K562 (cell line): Measurements from ENCODE around the gene POC1B. TPM values are rescaled to one million over a fixed set of nuclear protein-coding genes. Genes with fewer than 3 reads are reported as not detected.

Source experiments
- CTBP1 ChIP-seq: fragments of 450-650 bp; IDR thresholded peaks from 2 replicates; pipeline ENCODE4 v1.6.1; 2016; ENCODE audit warnings: borderline replicate concordance
- DACH1 ChIP-seq: fragments of 450-650 bp; IDR thresholded peaks from 2 replicates; pipeline ENCODE4 v1.6.1; 2018; ENCODE audit not compliant: partially characterized antibody
- ESRRA ChIP-seq: fragments of 450-650 bp; IDR thresholded peaks from 2 replicates; pipeline ENCODE4 v1.6.1; 2014; ENCODE audit warnings: low read depth, mild to moderate bottlenecking, moderate library complexity, borderline replicate concordance
- KHSRP ChIP-seq: fragments of 450-650 bp; IDR thresholded peaks from 2 replicates; pipeline ENCODE4 v1.6.1; 2017
- KLF10 ChIP-seq: fragments of 250-450 bp; sonication (Bioruptor Pico); IDR thresholded peaks from 2 replicates; pipeline ENCODE4 v1.6.1; 2021; ENCODE audit warnings: matching md5 sums
- MEF2A ChIP-seq: IDR thresholded peaks from 2 replicates; pipeline ENCODE4 v1.6.1; 2011; ENCODE audit warnings: low read depth, mild to moderate bottlenecking, low read length, moderate library complexity; ENCODE audit not compliant: control insufficient read depth
- NFYB ChIP-seq: IDR thresholded peaks from 2 replicates; pipeline ENCODE4 v1.6.1; 2011; ENCODE audit warnings: mild to moderate bottlenecking, moderate library complexity; ENCODE audit not compliant: insufficient read length; ENCODE audit errors: extremely low read depth
- PHF8 ChIP-seq: fragments of 200-600 bp; sonication (generic); IDR thresholded peaks from 2 replicates; pipeline ENCODE4 v1.6.1; 2012; ENCODE audit warnings: mixed run types, mild to moderate bottlenecking, inconsistent platforms, low read length, moderate library complexity, borderline replicate concordance
- PML ChIP-seq: IDR thresholded peaks from 2 replicates; pipeline ENCODE4 v1.6.1; 2012; ENCODE audit warnings: low read length, inconsistent platforms
- SP1 ChIP-seq: sonication (generic); formaldehyde crosslinking; IDR thresholded peaks from 2 replicates; pipeline ENCODE4 v1.8.1; 2022; ENCODE audit warnings: mild to moderate bottlenecking, missing genetic modification reagents
- SRF ChIP-seq, 2 experiments: fragments of 250-450, 450-650 bp in 1 of 2; sonication (Bioruptor Pico) in 1 of 2; sonication (generic) in 1 of 2; formaldehyde crosslinking; IDR thresholded peaks; 2 replicates each; pipeline versions ENCODE4 v1.5.0 to v1.5.1; 2020 to 2022; ENCODE audit warnings: mild to moderate bottlenecking in 1 of 2, missing genetic modification reagents in 1 of 2
- U2AF1 ChIP-seq: fragments of 200-400 bp; formaldehyde crosslinking; optimal IDR thresholded peaks from 2 replicates; pipeline ENCODE3; 2017; ENCODE audit warnings: mild to moderate bottlenecking, low read depth, low read length, moderate library complexity
- ZBTB17 ChIP-seq: fragments of 450-650 bp; formaldehyde crosslinking; IDR thresholded peaks from 2 replicates; pipeline ENCODE4 v1.4.0; 2020; ENCODE audit warnings: mild to moderate bottlenecking
- ZNF165 ChIP-seq: fragments of 250-450 bp; sonication (Bioruptor Pico); IDR thresholded peaks from 2 replicates; pipeline ENCODE4 v1.4.0; 2020; ENCODE audit warnings: borderline replicate concordance
- ZNF232 ChIP-seq: sonication (generic); formaldehyde crosslinking; IDR thresholded peaks from 2 replicates; pipeline ENCODE4 v1.8.0; 2022; ENCODE audit warnings: mild to moderate bottlenecking, missing genetic modification reagents
- polyA plus RNA-seq, 8 experiments: library from polyadenylated mRNA; depleted of rRNA in 4 of 8; stranded (reverse) in 5 of 8; unstranded in 3 of 8; fragments of >200 nt; fragmentation: Nextera tagmentation in 2 of 8; fragmentation: Illumina TruSeq in 1 of 8; extraction: Ambion mirVana in 2 of 8; extraction: Trizol in 1 of 8; gene quantifications; 2 replicates each; pipeline versions ENCODE4 v1.2.1 to v1.2.3, GENCODE V29; 2011 to 2014; ENCODE audit warnings: inconsistent platforms in 1 of 8, missing spikeins in 1 of 8
- total RNA-seq, 7 experiments: library from RNA; depleted of rRNA in 6 of 7; stranded (reverse); fragments of >200 nt in 6 of 7; fragmentation: Illumina TruSeq in 2 of 7; extraction: Trizol in 2 of 7; gene quantifications; 2 replicates each; pipeline versions ENCODE4 v1.2.1 to v1.2.3, GENCODE V29; 2011 to 2021; ENCODE audit warnings: low replicate concordance in 1 of 7
- TF ChIP-seq, protein P1 (sequence below), 2 experiments: fragments of 450-650 bp; IDR thresholded peaks; 2 replicates each; pipeline ENCODE4 v1.6.1; 2018; ENCODE audit warnings: mild to moderate bottlenecking in 2 of 2, low read depth in 1 of 2; ENCODE audit not compliant: partially characterized antibody in 2 of 2
- TF ChIP-seq, protein P2 (sequence below): sonication (generic); formaldehyde crosslinking; IDR thresholded peaks from 2 replicates; pipeline ENCODE4 v1.8.1; 2023; ENCODE audit warnings: mild to moderate bottlenecking, missing genetic modification reagents
- TF ChIP-seq, protein P3 (sequence below): sonication (generic); formaldehyde crosslinking; IDR thresholded peaks from 2 replicates; pipeline ENCODE4 v1.8.0; 2022; ENCODE audit warnings: mild to moderate bottlenecking, missing genetic modification reagents

The POC1B gene
- total and polyA plus RNA-seq, 9 of the 15 experiments (the other 6 are each of a cell fraction or from before 2014, with no cell fraction given): 4.5 to 16.1 (median 10.4) TPM

DNA sequence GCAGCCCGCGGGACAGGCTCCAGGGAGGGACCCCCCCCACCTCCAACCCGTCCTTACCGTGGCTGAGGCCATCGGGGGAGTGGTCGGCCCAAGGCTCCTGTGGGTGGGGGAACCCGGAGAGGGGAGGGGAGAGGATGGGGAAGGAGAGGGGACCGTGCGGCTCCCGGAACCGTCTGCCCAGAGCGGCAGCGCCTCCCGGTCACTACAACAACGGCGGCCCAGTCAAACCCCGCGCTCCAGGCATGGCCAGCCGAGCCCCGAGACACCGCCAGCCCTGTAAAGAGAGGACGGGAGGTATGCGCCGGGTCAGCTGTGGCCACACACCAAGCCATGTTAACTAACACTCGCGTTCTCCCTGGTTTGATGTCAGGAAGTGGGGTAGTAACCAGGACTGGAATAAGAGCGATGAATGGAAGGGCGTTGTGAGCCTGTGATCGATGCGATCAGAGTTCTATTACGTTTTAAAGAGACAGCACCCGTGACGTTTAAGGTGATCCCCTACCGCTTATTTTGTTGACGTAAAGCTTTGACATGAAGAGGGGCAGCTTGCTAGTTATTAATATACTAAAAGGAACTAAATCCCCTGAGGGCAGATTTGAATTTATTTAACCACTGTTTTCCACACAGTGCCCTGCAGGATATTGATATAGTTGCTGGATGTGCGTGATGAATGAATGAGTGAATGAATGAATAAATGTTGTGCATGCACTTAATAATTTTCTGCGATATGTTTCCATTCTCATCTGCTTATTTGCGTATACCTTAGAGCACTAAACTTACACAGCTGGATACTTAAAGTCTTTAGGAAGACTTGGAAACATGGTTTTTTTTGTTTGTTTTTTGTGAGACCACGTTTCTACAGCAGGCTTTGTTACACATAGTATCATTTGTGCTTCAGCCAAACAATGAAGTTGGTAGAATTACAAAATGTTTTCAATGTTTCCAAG lies at the start of gene POC1B (continued):
- TF ChIP-seq SP1 (CRISPR knock-in tag) (peak; percentile 77), CTBP1 (peak; percentile 82; the same call in 1 of the 2 replicates), NFYB (no peak), ZBTB17 (peak; percentile 100), PHF8 (peak; percentile 47; the same call in 1 of the 2 replicates), MEF2A (0 out of 2 replicates have a peak, but pooled peaks have one; percentile 48), ZNF165 (CRISPR knock-in tag) (no peak), KHSRP (peak; percentile 37; the same call in 1 of the 2 replicates), ZNF232 (CRISPR knock-in tag) (0 out of 2 replicates have a peak, but pooled peaks have one; percentile 62), SRF (CRISPR knock-in tag; IDR thresholded peaks at IDR 0.05) (0 out of 4 replicates have a peak, but pooled peaks of 1 of the 2 experiments have one; percentile 57), U2AF1 (no peak), PML (peak; percentile 45; the same call in 1 of the 2 replicates), ESRRA (peak; percentile 54; the same call in 1 of the 2 replicates), DACH1 (peak; percentile 23), KLF10 (CRISPR knock-in tag) (no peak)
- TF ChIP-seq, protein P1, sequence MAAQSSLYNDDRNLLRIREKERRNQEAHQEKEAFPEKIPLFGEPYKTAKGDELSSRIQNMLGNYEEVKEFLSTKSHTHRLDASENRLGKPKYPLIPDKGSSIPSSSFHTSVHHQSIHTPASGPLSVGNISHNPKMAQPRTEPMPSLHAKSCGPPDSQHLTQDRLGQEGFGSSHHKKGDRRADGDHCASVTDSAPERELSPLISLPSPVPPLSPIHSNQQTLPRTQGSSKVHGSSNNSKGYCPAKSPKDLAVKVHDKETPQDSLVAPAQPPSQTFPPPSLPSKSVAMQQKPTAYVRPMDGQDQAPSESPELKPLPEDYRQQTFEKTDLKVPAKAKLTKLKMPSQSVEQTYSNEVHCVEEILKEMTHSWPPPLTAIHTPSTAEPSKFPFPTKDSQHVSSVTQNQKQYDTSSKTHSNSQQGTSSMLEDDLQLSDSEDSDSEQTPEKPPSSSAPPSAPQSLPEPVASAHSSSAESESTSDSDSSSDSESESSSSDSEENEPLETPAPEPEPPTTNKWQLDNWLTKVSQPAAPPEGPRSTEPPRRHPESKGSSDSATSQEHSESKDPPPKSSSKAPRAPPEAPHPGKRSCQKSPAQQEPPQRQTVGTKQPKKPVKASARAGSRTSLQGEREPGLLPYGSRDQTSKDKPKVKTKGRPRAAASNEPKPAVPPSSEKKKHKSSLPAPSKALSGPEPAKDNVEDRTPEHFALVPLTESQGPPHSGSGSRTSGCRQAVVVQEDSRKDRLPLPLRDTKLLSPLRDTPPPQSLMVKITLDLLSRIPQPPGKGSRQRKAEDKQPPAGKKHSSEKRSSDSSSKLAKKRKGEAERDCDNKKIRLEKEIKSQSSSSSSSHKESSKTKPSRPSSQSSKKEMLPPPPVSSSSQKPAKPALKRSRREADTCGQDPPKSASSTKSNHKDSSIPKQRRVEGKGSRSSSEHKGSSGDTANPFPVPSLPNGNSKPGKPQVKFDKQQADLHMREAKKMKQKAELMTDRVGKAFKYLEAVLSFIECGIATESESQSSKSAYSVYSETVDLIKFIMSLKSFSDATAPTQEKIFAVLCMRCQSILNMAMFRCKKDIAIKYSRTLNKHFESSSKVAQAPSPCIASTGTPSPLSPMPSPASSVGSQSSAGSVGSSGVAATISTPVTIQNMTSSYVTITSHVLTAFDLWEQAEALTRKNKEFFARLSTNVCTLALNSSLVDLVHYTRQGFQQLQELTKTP (IDR thresholded peaks at IDR 0.05; ENCODE audit: low read depth in 1 of 2, partially characterized antibody in 2 of 2): peak in 1 of 2 experiments; percentile 72
- TF ChIP-seq, protein P2, sequence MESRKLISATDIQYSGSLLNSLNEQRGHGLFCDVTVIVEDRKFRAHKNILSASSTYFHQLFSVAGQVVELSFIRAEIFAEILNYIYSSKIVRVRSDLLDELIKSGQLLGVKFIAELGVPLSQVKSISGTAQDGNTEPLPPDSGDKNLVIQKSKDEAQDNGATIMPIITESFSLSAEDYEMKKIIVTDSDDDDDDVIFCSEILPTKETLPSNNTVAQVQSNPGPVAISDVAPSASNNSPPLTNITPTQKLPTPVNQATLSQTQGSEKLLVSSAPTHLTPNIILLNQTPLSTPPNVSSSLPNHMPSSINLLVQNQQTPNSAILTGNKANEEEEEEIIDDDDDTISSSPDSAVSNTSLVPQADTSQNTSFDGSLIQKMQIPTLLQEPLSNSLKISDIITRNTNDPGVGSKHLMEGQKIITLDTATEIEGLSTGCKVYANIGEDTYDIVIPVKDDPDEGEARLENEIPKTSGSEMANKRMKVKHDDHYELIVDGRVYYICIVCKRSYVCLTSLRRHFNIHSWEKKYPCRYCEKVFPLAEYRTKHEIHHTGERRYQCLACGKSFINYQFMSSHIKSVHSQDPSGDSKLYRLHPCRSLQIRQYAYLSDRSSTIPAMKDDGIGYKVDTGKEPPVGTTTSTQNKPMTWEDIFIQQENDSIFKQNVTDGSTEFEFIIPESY (CRISPR knock-in tag): no peak
- TF ChIP-seq, protein P3, sequence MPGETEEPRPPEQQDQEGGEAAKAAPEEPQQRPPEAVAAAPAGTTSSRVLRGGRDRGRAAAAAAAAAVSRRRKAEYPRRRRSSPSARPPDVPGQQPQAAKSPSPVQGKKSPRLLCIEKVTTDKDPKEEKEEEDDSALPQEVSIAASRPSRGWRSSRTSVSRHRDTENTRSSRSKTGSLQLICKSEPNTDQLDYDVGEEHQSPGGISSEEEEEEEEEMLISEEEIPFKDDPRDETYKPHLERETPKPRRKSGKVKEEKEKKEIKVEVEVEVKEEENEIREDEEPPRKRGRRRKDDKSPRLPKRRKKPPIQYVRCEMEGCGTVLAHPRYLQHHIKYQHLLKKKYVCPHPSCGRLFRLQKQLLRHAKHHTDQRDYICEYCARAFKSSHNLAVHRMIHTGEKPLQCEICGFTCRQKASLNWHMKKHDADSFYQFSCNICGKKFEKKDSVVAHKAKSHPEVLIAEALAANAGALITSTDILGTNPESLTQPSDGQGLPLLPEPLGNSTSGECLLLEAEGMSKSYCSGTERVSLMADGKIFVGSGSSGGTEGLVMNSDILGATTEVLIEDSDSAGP (CRISPR knock-in tag): peak; percentile 100
